Fibroblast of pulmonary artery (primary cell): ENCODE results near the gene DUS2.

Source experiments
- DNase-seq: peaks from one replicate; pipeline ENCODE4 v3.0.0-alpha.2; 2010; ENCODE audit warnings: low read depth
- H3K4me3 ChIP-seq: replicated peaks from 2 replicates; pipeline ENCODE4 v1.5.1; 2011; ENCODE audit warnings: low read depth, mild to moderate bottlenecking, control low read depth, low read length, moderate library complexity
- TF ChIP-seq, protein P1 (sequence below): IDR thresholded peaks from 2 replicates; pipeline ENCODE4 v1.5.1; 2011; ENCODE audit warnings: mild to moderate bottlenecking, control low read depth, low read length, inconsistent platforms; ENCODE audit errors: missing control alignments

Gene DUS2

DNA sequence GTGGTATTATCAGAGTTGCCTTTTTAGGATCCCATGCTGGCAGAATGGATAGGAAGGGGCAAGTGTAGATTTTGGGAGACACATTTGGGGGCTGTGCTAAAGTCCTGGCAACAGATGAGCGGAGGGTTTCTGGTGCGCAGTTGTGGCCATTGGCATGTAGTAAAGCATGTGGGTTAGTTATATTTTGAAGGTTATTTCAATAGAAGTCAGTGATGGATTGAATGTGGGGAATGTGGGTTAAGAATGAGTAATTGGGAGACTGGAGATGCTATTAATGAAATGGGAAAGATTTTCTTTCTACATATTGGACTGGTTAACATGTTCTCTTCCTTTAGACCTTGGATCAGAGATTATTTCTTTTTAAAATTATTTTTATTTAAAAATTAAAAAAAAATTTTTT lies 10.0 kb downstream of the DUS2 start:
- TF ChIP-seq, protein P1, sequence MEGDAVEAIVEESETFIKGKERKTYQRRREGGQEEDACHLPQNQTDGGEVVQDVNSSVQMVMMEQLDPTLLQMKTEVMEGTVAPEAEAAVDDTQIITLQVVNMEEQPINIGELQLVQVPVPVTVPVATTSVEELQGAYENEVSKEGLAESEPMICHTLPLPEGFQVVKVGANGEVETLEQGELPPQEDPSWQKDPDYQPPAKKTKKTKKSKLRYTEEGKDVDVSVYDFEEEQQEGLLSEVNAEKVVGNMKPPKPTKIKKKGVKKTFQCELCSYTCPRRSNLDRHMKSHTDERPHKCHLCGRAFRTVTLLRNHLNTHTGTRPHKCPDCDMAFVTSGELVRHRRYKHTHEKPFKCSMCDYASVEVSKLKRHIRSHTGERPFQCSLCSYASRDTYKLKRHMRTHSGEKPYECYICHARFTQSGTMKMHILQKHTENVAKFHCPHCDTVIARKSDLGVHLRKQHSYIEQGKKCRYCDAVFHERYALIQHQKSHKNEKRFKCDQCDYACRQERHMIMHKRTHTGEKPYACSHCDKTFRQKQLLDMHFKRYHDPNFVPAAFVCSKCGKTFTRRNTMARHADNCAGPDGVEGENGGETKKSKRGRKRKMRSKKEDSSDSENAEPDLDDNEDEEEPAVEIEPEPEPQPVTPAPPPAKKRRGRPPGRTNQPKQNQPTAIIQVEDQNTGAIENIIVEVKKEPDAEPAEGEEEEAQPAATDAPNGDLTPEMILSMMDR, result no peak
- no peak overlapping the region for H3K4me3 ChIP-seq
- DNase-seq, result no peak

DNA sequence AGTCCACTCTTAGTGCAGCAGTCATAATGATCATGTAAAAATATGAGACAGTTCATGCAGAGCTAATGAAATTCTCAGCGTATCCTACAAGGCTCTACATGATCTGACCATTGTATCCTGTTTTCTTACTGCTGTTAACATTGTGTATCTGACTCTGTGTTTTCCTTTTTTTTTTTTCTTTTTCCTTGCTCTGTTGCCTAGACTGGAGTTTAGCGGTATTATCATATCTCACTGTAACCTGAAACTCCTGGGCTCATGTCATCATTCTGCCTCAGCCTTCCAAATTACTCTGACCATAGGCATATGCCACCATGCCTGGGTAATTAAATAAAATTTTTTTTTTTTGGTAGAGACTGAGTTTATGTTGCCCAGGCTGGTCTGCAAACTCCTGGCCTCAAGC lies 12.1 kb downstream of the DUS2 start:
- H3K4me3 ChIP-seq, result no peak overlapping the region
- no peak for DNase-seq
- TF ChIP-seq, protein P1, result no peak

DNA sequence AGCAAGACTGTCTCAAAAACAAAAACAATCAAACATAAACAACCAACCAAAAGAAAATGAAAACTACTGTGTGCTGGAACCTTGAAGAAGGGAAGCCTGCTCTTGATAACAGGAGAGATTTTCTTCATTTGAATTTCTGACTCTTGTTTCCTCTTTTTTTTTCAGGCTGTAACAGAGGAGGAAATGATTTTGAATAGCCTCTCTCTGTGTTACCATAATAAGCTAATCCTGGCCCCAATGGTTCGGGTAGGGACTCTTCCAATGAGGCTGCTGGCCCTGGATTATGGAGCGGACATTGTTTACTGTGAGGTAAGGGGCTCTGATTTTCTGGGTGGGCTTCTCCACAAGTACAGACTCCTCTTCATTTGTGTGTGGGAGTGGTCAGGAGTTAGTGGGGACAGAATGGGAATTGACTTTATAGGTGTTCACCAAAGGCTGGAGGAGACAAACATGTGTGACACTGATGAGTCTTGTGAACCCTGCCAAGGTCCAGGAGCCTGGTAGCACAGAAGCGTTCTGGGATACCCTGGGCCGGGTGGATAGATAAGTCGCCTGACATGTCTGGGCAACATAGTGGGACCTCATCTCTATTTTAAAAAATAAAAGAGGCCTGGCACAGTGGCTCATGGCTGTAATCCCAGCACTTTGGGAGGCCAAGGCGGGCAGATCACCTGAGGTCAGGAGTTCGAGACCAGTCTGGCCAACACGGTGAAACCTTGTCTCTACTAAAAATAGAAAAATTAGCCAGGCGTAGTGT lies 14.9 kb downstream of the DUS2 start:
- DNase-seq, result no peak
- TF ChIP-seq, protein P1, result no peak
- H3K4me3 ChIP-seq, result no peak overlapping the region

DNA sequence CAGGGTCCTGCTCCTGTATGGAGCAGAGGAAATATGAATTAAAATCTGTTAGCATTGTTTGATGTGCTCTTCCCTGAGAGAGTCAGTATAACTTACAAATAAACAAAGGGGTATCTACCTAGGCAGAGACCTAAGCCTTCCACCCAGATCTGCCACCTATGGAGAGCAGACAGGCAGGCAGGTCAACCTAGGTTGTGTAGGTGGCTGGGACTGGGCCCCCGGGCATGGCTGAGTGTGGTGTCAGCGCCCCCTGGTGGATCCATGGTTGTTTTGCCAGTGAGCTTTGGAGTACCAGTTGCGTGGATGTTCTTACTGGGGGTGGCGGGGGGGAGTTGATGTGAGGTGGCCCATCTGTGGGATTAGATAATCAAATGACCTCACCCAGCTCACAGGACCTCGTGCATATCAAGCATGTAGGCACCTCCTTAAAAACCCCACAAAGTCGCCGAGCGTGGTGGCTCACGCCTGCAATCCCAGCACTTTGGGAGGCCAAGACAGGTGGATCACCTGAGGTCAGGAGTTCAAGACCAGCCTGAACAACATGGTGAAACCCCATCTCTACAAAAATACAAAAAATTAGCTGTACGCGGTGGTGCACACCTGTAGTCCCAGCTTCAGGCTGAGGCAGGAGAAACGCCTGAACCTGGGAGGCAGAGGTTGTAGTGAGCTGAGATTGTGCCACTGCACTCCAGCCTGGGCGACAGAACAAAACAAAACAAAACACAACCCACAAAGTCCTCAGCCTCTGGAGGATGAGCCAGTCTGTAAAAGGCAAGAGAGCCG lies 17.6 kb downstream of the DUS2 start:
- TF ChIP-seq, protein P1, result peak; percentile 84
- H3K4me3 ChIP-seq, result no peak overlapping the region
- peak; percentile 67 for DNase-seq

DNA sequence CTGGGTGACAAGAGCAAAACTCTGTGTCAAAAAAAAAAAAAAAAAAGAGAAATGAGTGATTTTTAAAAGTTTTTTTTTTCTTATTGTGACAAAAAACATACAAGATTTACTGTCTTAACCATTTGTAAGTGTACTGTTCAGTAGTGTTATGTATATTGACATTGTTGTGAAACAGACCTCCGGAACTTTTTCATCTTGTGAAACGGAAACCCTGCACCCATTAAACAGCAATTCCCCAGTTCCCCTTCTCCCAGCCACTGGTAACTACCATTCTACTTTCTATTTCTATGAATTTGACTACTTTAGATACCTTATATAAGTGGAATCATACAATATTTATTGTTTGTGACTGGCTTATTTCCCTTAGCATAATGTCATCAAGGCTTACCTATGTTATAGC lies 18.7 kb downstream of the DUS2 start:
- no peak for DNase-seq

DNA sequence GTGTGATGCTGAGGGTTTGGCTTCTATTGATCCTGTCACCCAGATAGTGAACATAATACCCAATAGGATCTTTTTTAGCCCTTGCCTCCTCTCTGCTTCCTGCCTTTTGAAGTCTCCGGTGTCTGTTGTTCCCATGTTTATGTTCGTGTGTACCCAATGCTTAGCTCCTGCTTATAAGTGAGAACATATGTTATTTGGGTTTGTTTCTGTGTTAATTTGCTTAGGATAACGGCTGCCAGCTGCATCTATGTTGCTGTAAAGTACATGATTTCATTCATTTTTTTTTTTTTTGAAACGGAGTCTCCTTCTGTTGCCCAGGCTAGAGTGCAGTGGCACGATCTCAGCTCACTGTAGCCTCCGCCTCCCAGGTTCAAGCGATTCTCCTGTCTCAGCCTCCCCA lies 23.0 kb downstream of the DUS2 start:
- no peak overlapping the region for H3K4me3 ChIP-seq
- DNase-seq, result no peak
- TF ChIP-seq, protein P1, result no peak

More for the DNA sequence above, 18.7 kb downstream of the DUS2 start:
- TF ChIP-seq, protein P1, result no peak
- no peak overlapping the region for H3K4me3 ChIP-seq
